Ascending aorta (tissue), 2 donors: Measurements from ENCODE around the gene AIG1. TPM values are rescaled to one million over a fixed set of nuclear protein-coding genes. Genes with fewer than 3 reads are reported as not detected.

Experiments used
- DNase-seq, 2 donors: peaks; one replicate each; pipeline ENCODE4 v3.0.0-alpha.2; 2019; ENCODE audit warnings: low spot score in 2 of 2
- H3K27ac ChIP-seq, 2 donors: fragments of 200-600 bp; sonication (generic); one replicate each; pipeline ENCODE4 v1.5.1; 2016 to 2017; ENCODE audit warnings: mild to moderate bottlenecking in 1 of 2
- H3K27me3 ChIP-seq: fragments of 200-600 bp; sonication (generic); one replicate; pipeline ENCODE4 v1.5.1; 2017
- H3K36me3 ChIP-seq, 2 donors: fragments of 200-600 bp; sonication (generic); one replicate each; pipeline ENCODE4 v1.5.1; 2016
- H3K4me1 ChIP-seq, 2 donors: fragments of 200-600 bp; sonication (generic); one replicate each; pipeline ENCODE4 v1.5.1; 2016 to 2017; ENCODE audit warnings: mild to moderate bottlenecking in 1 of 2
- H3K4me3 ChIP-seq, 2 donors: fragments of 200-600 bp; sonication (generic); one replicate each; pipeline ENCODE4 v1.5.1; 2016 to 2017; ENCODE audit warnings: mild to moderate bottlenecking in 1 of 2
- H3K9me3 ChIP-seq, 2 donors: fragments of 200-600 bp; sonication (generic); one replicate each; pipeline ENCODE4 v1.5.1; 2016
- intact Hi-C: fragments of 100-400 bp; cut with DNase I; formaldehyde crosslinking; loops from one replicate; pipeline ENCODE4 v1.15.1; 2023
- total RNA-seq: library from RNA; depleted of rRNA; stranded (reverse); fragments of >200 nt; gene quantifications from one replicate; pipeline ENCODE4 v1.1.0, GENCODE V29; 2016
- TF ChIP-seq, protein P1 (sequence below), 3 experiments: fragments of 200-600 bp in 2 of 3; fragments of 450-650 bp in 1 of 3; sonication (generic) in 2 of 3; IDR thresholded peaks; one replicate each; pipeline ENCODE4 v1.5.1; 2016 to 2019; ENCODE audit warnings: antibody characterized with exemption in 3 of 3, mild to moderate bottlenecking in 1 of 3, moderate library complexity in 1 of 3

Gene AIG1
- total RNA-seq, 1 donor from 2014 or later, result 5.3 TPM

- Histone ChIP-seq H3K27ac (no peak overlapping the region), H3K4me3 (no peak overlapping the region), H3K4me1 (no peaks in the 10 kb centered on the region), H3K9me3 (no peaks in the 10 kb centered on the region), H3K27me3 (no peaks in the 10 kb centered on the region), H3K36me3 (no peaks in the 10 kb centered on the region)
- intact Hi-C loops, result loop anchor here (5.0 kb wide), 1 partner anchor 193 kb away; no protein-coding TSS in a partner anchor
- no peak for DNase-seq
- TF ChIP-seq, protein P1, sequence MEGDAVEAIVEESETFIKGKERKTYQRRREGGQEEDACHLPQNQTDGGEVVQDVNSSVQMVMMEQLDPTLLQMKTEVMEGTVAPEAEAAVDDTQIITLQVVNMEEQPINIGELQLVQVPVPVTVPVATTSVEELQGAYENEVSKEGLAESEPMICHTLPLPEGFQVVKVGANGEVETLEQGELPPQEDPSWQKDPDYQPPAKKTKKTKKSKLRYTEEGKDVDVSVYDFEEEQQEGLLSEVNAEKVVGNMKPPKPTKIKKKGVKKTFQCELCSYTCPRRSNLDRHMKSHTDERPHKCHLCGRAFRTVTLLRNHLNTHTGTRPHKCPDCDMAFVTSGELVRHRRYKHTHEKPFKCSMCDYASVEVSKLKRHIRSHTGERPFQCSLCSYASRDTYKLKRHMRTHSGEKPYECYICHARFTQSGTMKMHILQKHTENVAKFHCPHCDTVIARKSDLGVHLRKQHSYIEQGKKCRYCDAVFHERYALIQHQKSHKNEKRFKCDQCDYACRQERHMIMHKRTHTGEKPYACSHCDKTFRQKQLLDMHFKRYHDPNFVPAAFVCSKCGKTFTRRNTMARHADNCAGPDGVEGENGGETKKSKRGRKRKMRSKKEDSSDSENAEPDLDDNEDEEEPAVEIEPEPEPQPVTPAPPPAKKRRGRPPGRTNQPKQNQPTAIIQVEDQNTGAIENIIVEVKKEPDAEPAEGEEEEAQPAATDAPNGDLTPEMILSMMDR (IDR thresholded peaks at IDR 0.05), result no peak
Observed at GRCh38 chr6:143234734-143235133, 174.0 kb downstream of the AIG1 start.

DNA sequence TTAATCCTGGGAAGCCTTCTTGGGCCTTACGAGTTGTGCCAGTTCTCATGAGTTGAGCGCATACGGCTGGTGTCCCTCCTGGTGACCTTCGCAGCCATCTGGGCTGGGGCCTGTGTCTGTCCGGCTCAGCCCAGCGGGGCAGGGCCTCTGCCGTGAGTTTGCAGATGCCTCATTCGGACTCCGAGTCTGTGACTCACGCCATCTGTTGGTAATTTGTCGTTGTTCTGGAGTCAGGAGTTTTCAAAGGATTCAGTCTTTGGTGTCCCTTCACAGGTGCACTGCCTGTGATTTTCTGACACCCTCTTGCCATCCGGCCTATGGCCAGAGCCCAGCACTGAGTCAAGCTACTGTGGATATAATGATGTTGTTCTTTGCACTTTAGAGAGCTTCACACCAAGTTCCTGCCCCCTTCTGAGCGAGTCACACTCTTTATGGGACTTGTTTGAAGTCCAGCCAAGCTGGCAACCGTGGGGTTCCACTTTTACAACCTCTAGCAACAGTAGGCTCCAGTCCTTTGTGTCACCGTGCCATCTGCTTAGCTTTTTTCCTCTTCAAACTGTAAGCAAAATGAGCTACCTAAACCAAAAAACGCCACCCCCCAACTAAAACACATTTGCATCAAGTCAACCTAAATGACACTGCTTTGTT is 175.6 kb downstream of the AIG1 start:
- Histone ChIP-seq H3K4me3 (no peak overlapping the region), H3K27ac (no peak overlapping the region), H3K9me3 (no peaks in the 10 kb centered on the region), H3K4me1 (no peaks in the 10 kb centered on the region), H3K27me3 (no peaks in the 10 kb centered on the region), H3K36me3 (no peaks in the 10 kb centered on the region)
- TF ChIP-seq, protein P1 (IDR thresholded peaks at IDR 0.05), result no peak
- no peak for DNase-seq
- intact Hi-C loops, result no loop called here

GRCh38 chr6:143238306-143238705 is 177.6 kb downstream of the AIG1 start:
- Histone ChIP-seq H3K27ac (no peak overlapping the region), H3K27me3 (no peaks in the 10 kb centered on the region), H3K4me1 (no peaks in the 10 kb centered on the region), H3K4me3 (no peak overlapping the region), H3K36me3 (no peaks in the 10 kb centered on the region), H3K9me3 (no peaks in the 10 kb centered on the region)
- TF ChIP-seq, protein P1 (IDR thresholded peaks at IDR 0.05), result no peak
- no peak for DNase-seq
- intact Hi-C loops, result no loop called here

GRCh38 chr6:143241111-143241510 is 180.4 kb downstream of the AIG1 start:
- intact Hi-C loops, result no loop called here
- DNase-seq, result no peak
- no peak overlapping the region for H3K27ac ChIP-seq

GRCh38 chr6:143241911-143242310 is 181.2 kb downstream of the AIG1 start:
- intact Hi-C loops, result no loop called here
- Histone ChIP-seq H3K4me1 (no peaks in the 10 kb centered on the region), H3K27ac (no peak overlapping the region)

More at GRCh38 chr6:143241111-143241510, 180.4 kb downstream of the AIG1 start:
- no peaks in the 10 kb centered on the region for H3K27me3 ChIP-seq
- H3K4me3 ChIP-seq, result no peak overlapping the region
- TF ChIP-seq, protein P1 (IDR thresholded peaks at IDR 0.05), result no peak
- no peaks in the 10 kb centered on the region for H3K4me1 ChIP-seq
- no peaks in the 10 kb centered on the region for H3K36me3 ChIP-seq
- no peaks in the 10 kb centered on the region for H3K9me3 ChIP-seq

More at GRCh38 chr6:143241911-143242310, 181.2 kb downstream of the AIG1 start:
- no peaks in the 10 kb centered on the region for H3K9me3 ChIP-seq
- TF ChIP-seq, protein P1 (IDR thresholded peaks at IDR 0.05), result no peak
- H3K27me3 ChIP-seq, result no peaks in the 10 kb centered on the region
- no peak for DNase-seq
- H3K36me3 ChIP-seq, result no peaks in the 10 kb centered on the region
- no peak overlapping the region for H3K4me3 ChIP-seq
